H9 (cell line): Measurements from ENCODE around the gene HPRT1. TPM values are rescaled to one million over a fixed set of nuclear protein-coding genes. Genes with fewer than 3 reads are reported as not detected.

Experiments
- DNase-seq: peaks from one replicate; pipeline ENCODE4 v3.0.0-alpha.2; 2017
- H2AFZ ChIP-seq: one replicate; pipeline ENCODE4 v1.6.1; 2013; ENCODE audit warnings: mild to moderate bottlenecking, low read length, control low read depth, moderate library complexity
- H2AK5ac ChIP-seq: 2 replicates; pipeline ENCODE4 v1.6.1; 2013; ENCODE audit warnings: low read length, control low read depth, mixed read lengths; ENCODE audit not compliant: insufficient read length
- H2BK120ac ChIP-seq: one replicate; pipeline ENCODE4 v1.6.1; 2013; ENCODE audit warnings: low read depth, mild to moderate bottlenecking, low read length, control low read depth, inconsistent platforms; ENCODE audit not compliant: poor library complexity, severe bottlenecking
- H2BK12ac ChIP-seq: 2 replicates; pipeline ENCODE4 v1.6.1; 2013; ENCODE audit warnings: low read length, control low read depth, mixed read lengths, low read depth; ENCODE audit not compliant: insufficient read length
- H2BK15ac ChIP-seq: 2 replicates; pipeline ENCODE4 v1.6.1; 2013; ENCODE audit warnings: low read depth, low read length, control low read depth
- H2BK20ac ChIP-seq: one replicate; pipeline ENCODE4 v1.6.1; 2013; ENCODE audit warnings: low read depth, mild to moderate bottlenecking, low read length, control low read depth, inconsistent platforms; ENCODE audit not compliant: poor library complexity, severe bottlenecking
- H2BK5ac ChIP-seq: 2 replicates; pipeline ENCODE4 v1.6.1; 2013; ENCODE audit warnings: low read length, control low read depth, mixed read lengths; ENCODE audit not compliant: insufficient read length
- H3K14ac ChIP-seq: 2 replicates; pipeline ENCODE4 v1.6.1; 2013; ENCODE audit warnings: low read length, control low read depth; ENCODE audit not compliant: insufficient read depth
- H3K18ac ChIP-seq: 2 replicates; pipeline ENCODE4 v1.6.1; 2013; ENCODE audit warnings: low read depth, mild to moderate bottlenecking, mixed read lengths, low read length, control low read depth; ENCODE audit not compliant: insufficient read length
- H3K23ac ChIP-seq: 2 replicates; pipeline ENCODE4 v1.6.1; 2013; ENCODE audit warnings: low read length, control low read depth, mixed read lengths, low read depth; ENCODE audit not compliant: insufficient read length
- H3K23me2 ChIP-seq: 2 replicates; pipeline ENCODE4 v1.6.1; 2013; ENCODE audit warnings: low read depth, mild to moderate bottlenecking, mixed read lengths, low read length, control low read depth; ENCODE audit not compliant: insufficient read length, poor library complexity, severe bottlenecking
- H3K27ac ChIP-seq: 2 replicates; pipeline ENCODE4 v1.5.1; 2013; ENCODE audit warnings: low read length, control low read depth, mixed read lengths, low read depth; ENCODE audit not compliant: insufficient read length
- H3K27me3 ChIP-seq: 2 replicates; pipeline ENCODE4 v1.6.1; 2013; ENCODE audit warnings: low read length, control low read depth, inconsistent platforms; ENCODE audit not compliant: insufficient read depth
- H3K4ac ChIP-seq: 2 replicates; pipeline ENCODE4 v1.6.1; 2013; ENCODE audit warnings: low read depth, mild to moderate bottlenecking, control low read depth, inconsistent platforms, low read length, moderate library complexity
- H3K4me1 ChIP-seq: 2 replicates; pipeline ENCODE4 v1.6.1; 2013; ENCODE audit warnings: low read length, control low read depth, inconsistent platforms; ENCODE audit not compliant: insufficient read depth
- H3K4me2 ChIP-seq: 2 replicates; pipeline ENCODE4 v1.6.1; 2013; ENCODE audit warnings: low read length, control low read depth, mixed read lengths; ENCODE audit not compliant: insufficient read length, insufficient read depth
- H3K56ac ChIP-seq: 2 replicates; pipeline ENCODE4 v1.6.1; 2013; ENCODE audit warnings: low read depth, mild to moderate bottlenecking, mixed read lengths, low read length, control low read depth; ENCODE audit not compliant: insufficient read length
- H3K79me1 ChIP-seq: 2 replicates; pipeline ENCODE4 v1.6.1; 2013; ENCODE audit warnings: low read depth, mild to moderate bottlenecking, moderate library complexity, low read length, control low read depth, inconsistent platforms; ENCODE audit not compliant: insufficient read depth, poor library complexity, severe bottlenecking
- H3K79me2 ChIP-seq: 2 replicates; pipeline ENCODE4 v1.6.1; 2013; ENCODE audit warnings: low read length, control low read depth, inconsistent platforms; ENCODE audit not compliant: insufficient read depth
- H3K9ac ChIP-seq: 2 replicates; pipeline ENCODE4 v1.6.1; 2013; ENCODE audit warnings: low read length, control low read depth, mixed read lengths; ENCODE audit not compliant: insufficient read length; ENCODE audit errors: extremely low read depth
- H3K9me3 ChIP-seq: one replicate; pipeline ENCODE4 v1.6.1; 2013; ENCODE audit warnings: low read depth, low read length, inconsistent platforms; ENCODE audit not compliant: control insufficient read depth
- H3T11ph ChIP-seq: one replicate; pipeline ENCODE4 v1.6.1; 2013; ENCODE audit warnings: mild to moderate bottlenecking, low read length, control low read depth, inconsistent platforms
- H4K20me1 ChIP-seq: one replicate; pipeline ENCODE4 v1.6.1; 2013; ENCODE audit not compliant: control insufficient read depth, insufficient read length, insufficient read depth
- H4K5ac ChIP-seq: 2 replicates; pipeline ENCODE4 v1.6.1; 2013; ENCODE audit warnings: low read depth, mild to moderate bottlenecking, mixed read lengths, low read length, control low read depth; ENCODE audit not compliant: insufficient read length
- H4K8ac ChIP-seq: replicated peaks from 2 replicates; pipeline ENCODE4 v1.6.1; 2013; ENCODE audit warnings: low read length, control low read depth, mixed read lengths, low read depth; ENCODE audit not compliant: insufficient read length
- H4K91ac ChIP-seq: 2 replicates; pipeline ENCODE4 v1.6.1; 2013; ENCODE audit warnings: low read depth, mild to moderate bottlenecking, moderate library complexity, mixed read lengths, low read length, control low read depth; ENCODE audit not compliant: insufficient read length
- H3K27ac Mint-ChIP-seq, 3 experiments: 2 replicates in 2 of 3; 3 replicates in 1 of 3; pipeline ENCODE4 v1.8.0; 2020 to 2021; ENCODE audit warnings: mixed read lengths in 3 of 3, mild to moderate bottlenecking in 1 of 3, moderate library complexity in 1 of 3
- H3K27me3 Mint-ChIP-seq: 2 replicates; pipeline ENCODE4 v1.8.0; 2021; ENCODE audit warnings: low read depth, mild to moderate bottlenecking, moderate library complexity, mixed read lengths
- H3K36me3 Mint-ChIP-seq, 3 experiments: 2 replicates in 2 of 3; 3 replicates in 1 of 3; pipeline ENCODE4 v1.8.0; 2020 to 2021; ENCODE audit warnings: low read depth in 3 of 3, mixed read lengths in 3 of 3; ENCODE audit not compliant: insufficient read depth in 1 of 3
- H3K4me1 Mint-ChIP-seq, 2 experiments: 2 replicates each; pipeline ENCODE4 v1.8.0; 2020; ENCODE audit warnings: mixed read lengths in 2 of 2
- H3K4me3 Mint-ChIP-seq, 2 experiments: 2 replicates in 1 of 2; 3 replicates in 1 of 2; pipeline ENCODE4 v1.8.0; 2020 to 2021; ENCODE audit warnings: mild to moderate bottlenecking in 2 of 2, mixed read lengths in 2 of 2, moderate library complexity in 1 of 2
- H3K9me3 Mint-ChIP-seq, 2 experiments: 2 replicates in 1 of 2; 3 replicates in 1 of 2; pipeline ENCODE4 v1.8.0; 2020; ENCODE audit warnings: mild to moderate bottlenecking in 2 of 2, mixed read lengths in 2 of 2, moderate library complexity in 1 of 2
- CTCF ChIP-seq: fragments of 200-600 bp; sonication (generic); conservative IDR thresholded peaks from 3 replicates; pipeline ENCODE4 v1.8.0; 2021; ENCODE audit warnings: antibody characterized with exemption, mild to moderate bottlenecking
- whole genome bisulfite sequencing: extraction: QIAGEN DNeasy Blood & Tissue Kit; methylation state at CpG from one replicate; pipeline ENCODE4 v1.1.7; 2013; ENCODE audit warnings: missing lambda C conversion rate, low lambda C conversion rate, mixed read lengths; ENCODE audit not compliant: insufficient read length; ENCODE audit errors: extremely low coverage; 5-methylcytosine and 5-hydroxymethylcytosine counted together
- total RNA-seq: library from RNA; stranded (reverse); gene quantifications from 2 replicates; pipeline ENCODE4 v1.2.1, GENCODE V29; 2021

Gene HPRT1
- total RNA-seq, 1 experiment from 2014 or later, result 39.2 TPM

- Histone ChIP-seq H3K14ac (no peak overlapping the region), H4K8ac (no peak overlapping the region), H3K79me2 (no peaks in the 10 kb centered on the region), H3K56ac (no peak overlapping the region), H3K9me3 (peaks cover 9% of the 10 kb centered on the region), H4K5ac (no peak overlapping the region), H3K27ac (no peak overlapping the region), H2BK20ac (no peak overlapping the region), H3K18ac (no peak overlapping the region), H2BK15ac (no peak overlapping the region), H3K4ac (no peak overlapping the region), H3K9ac (no peak overlapping the region), H3K23me2 (peaks cover 3% of the 10 kb centered on the region), H3K23ac (no peak overlapping the region), H3K4me2 (no peak overlapping the region), H3T11ph (no peak overlapping the region), H2AK5ac (no peak overlapping the region), H2AFZ (no peak overlapping the region), H4K20me1 (no peaks in the 10 kb centered on the region), H3K27me3 (no peaks in the 10 kb centered on the region), H2BK5ac (no peak overlapping the region), H2BK12ac (no peak overlapping the region), H2BK120ac (no peak overlapping the region), H4K91ac (no peak overlapping the region), H3K79me1 (no peaks in the 10 kb centered on the region), H3K4me1 (no peaks in the 10 kb centered on the region)
- Mint-ChIP-seq H3K27ac (no peak overlapping the region), H3K4me1 (peaks cover 4 to 9% of the 10 kb centered on the region in 2 experiments; a peak in 2 of 4 replicates), H3K9me3 (peaks cover under 1 to 67% of the 10 kb centered on the region in 2 experiments), H3K4me3 (no peak overlapping the region), H3K27me3 (peaks cover 5% of the 10 kb centered on the region; the same call in 1 of the 2 replicates), H3K36me3 (peaks cover 0 to 8% (median 4%) of the 10 kb centered on the region in 3 experiments; a peak in 4 of 7 replicates)
- DNase-seq, result no peak
- no peak for TF ChIP-seq CTCF
- no CpG with 5 or more reads among the region's 5 CpGs for WGBS
These were observed 66.4 kb downstream of the HPRT1 start for GRCh38 chrX:134526399-134526798.
